Osteoblast (primary cell): ENCODE results near the gene RNFT2. TPM values are rescaled to one million over a fixed set of nuclear protein-coding genes. Genes with fewer than 3 reads are reported as not detected.

ENCODE experiments used
- DNase-seq: peaks from one replicate; pipeline ENCODE4 v3.0.0; 2011; ENCODE audit warnings: low spot score, mixed read lengths; ENCODE audit not compliant: insufficient read length; ENCODE audit errors: missing footprints
- H2AFZ ChIP-seq: 2 replicates; pipeline ENCODE4 v1.6.0; 2011; ENCODE audit warnings: mild to moderate bottlenecking, low read length
- H3K27ac ChIP-seq: 2 replicates; pipeline ENCODE4 v1.5.1; 2011; ENCODE audit warnings: mild to moderate bottlenecking, low read depth, low read length, moderate library complexity
- H3K27me3 ChIP-seq: 2 replicates; pipeline ENCODE4 v1.6.0; 2012; ENCODE audit warnings: mild to moderate bottlenecking, control low read depth, inconsistent platforms, low read length, moderate library complexity; ENCODE audit not compliant: insufficient read depth
- H3K36me3 ChIP-seq: 2 replicates; pipeline ENCODE4 v1.5.1; 2011; ENCODE audit warnings: mild to moderate bottlenecking, low read length, control low read depth, moderate library complexity; ENCODE audit not compliant: insufficient read depth
- H3K4me1 ChIP-seq: 2 replicates; pipeline ENCODE4 v1.5.1; 2011; ENCODE audit warnings: mild to moderate bottlenecking, low read length, control low read depth, moderate library complexity; ENCODE audit not compliant: insufficient read depth
- H3K4me2 ChIP-seq: 2 replicates; pipeline ENCODE4 v1.6.0; 2011; ENCODE audit warnings: mild to moderate bottlenecking, low read length; ENCODE audit not compliant: insufficient read depth
- H3K4me3 ChIP-seq: fragments of 200-600 bp; sonication (generic); 3 replicates; pipeline ENCODE4 v1.5.1; 2012; ENCODE audit warnings: mild to moderate bottlenecking, low read length, inconsistent platforms; ENCODE audit not compliant: insufficient read depth
- H3K79me2 ChIP-seq: 2 replicates; pipeline ENCODE4 v1.6.0; 2012; ENCODE audit warnings: mild to moderate bottlenecking, low read length, control low read depth, inconsistent platforms; ENCODE audit not compliant: insufficient read depth
- H3K9me3 ChIP-seq: 2 replicates; pipeline ENCODE4 v1.5.1; 2011; ENCODE audit warnings: low read depth, low read length, control low read depth
- H4K20me1 ChIP-seq: 2 replicates; pipeline ENCODE4 v1.6.0; 2012; ENCODE audit warnings: mild to moderate bottlenecking, low read length, control low read depth; ENCODE audit not compliant: insufficient read depth
- CTCF ChIP-seq: IDR thresholded peaks from 2 replicates; pipeline ENCODE4 v1.5.1; 2011; ENCODE audit warnings: mild to moderate bottlenecking, low read depth, low read length, moderate library complexity; ENCODE audit errors: extremely low read depth
- total RNA-seq: library from RNA; depleted of rRNA; stranded (reverse); fragments of >200 nt; gene quantifications from 2 replicates; pipeline ENCODE4 v1.2.3, GENCODE V29; 2012

The RNFT2 gene
- total RNA-seq, 1 donor, result 3.3 TPM

- Histone ChIP-seq H3K4me2 (no peak overlapping the region), H3K79me2 (no peaks in the 10 kb centered on the region), H3K9me3 (no peaks in the 10 kb centered on the region), H3K27ac (no peak overlapping the region), H3K27me3 (no peaks in the 10 kb centered on the region), H4K20me1 (no peaks in the 10 kb centered on the region), H2AFZ (no peak overlapping the region), H3K36me3 (no peaks in the 10 kb centered on the region), H3K4me1 (no peaks in the 10 kb centered on the region), H3K4me3 (no peak overlapping the region)
- DNase-seq, result peak; percentile 88
- peak; percentile 93 for TF ChIP-seq CTCF
Observed at GRCh38 chr12:116703214-116703795, 34.8 kb upstream of the RNFT2 start.

GRCh38 chr12:116707751-116708150 is 30.4 kb upstream of the RNFT2 start:
- Histone ChIP-seq H3K79me2 (no peaks in the 10 kb centered on the region), H3K27ac (no peak overlapping the region), H3K4me1 (peaks cover 10% of the 10 kb centered on the region), H3K36me3 (no peaks in the 10 kb centered on the region), H4K20me1 (no peaks in the 10 kb centered on the region), H3K27me3 (peaks cover 26% of the 10 kb centered on the region), H3K4me3 (no peak overlapping the region), H3K9me3 (no peaks in the 10 kb centered on the region), H2AFZ (no peak overlapping the region), H3K4me2 (no peak overlapping the region)
- DNase-seq, result no peak
- no peak for TF ChIP-seq CTCF

- peaks cover 26% of the 10 kb centered on the region for H3K27me3 ChIP-seq
- peaks cover 12% of the 10 kb centered on the region for H3K4me1 ChIP-seq
- peak; percentile 59 for DNase-seq
- no peaks in the 10 kb centered on the region for H3K36me3 ChIP-seq
- peak; percentile 68 for TF ChIP-seq CTCF
- peak overlapping the region; percentile 93 for H2AFZ ChIP-seq
- H3K27ac ChIP-seq, result no peak overlapping the region
- H3K4me3 ChIP-seq, result peak overlapping the region; percentile 62
- no peaks in the 10 kb centered on the region for H3K9me3 ChIP-seq
- H4K20me1 ChIP-seq, result no peaks in the 10 kb centered on the region
- no peaks in the 10 kb centered on the region for H3K79me2 ChIP-seq
- H3K4me2 ChIP-seq, result peak overlapping the region; percentile 86
Observed at GRCh38 chr12:116708826-116709756, 29.0 kb upstream of the RNFT2 start.

GRCh38 chr12:116709768-116710167 is 28.3 kb upstream of the RNFT2 start:
- no peak for TF ChIP-seq CTCF
- H3K36me3 ChIP-seq, result no peaks in the 10 kb centered on the region
- peaks cover 26% of the 10 kb centered on the region for H3K27me3 ChIP-seq
- H4K20me1 ChIP-seq, result no peaks in the 10 kb centered on the region
- no peak overlapping the region for H2AFZ ChIP-seq
- no peaks in the 10 kb centered on the region for H3K79me2 ChIP-seq
- no peak for DNase-seq
- peaks cover 15% of the 10 kb centered on the region for H3K4me1 ChIP-seq
- no peak overlapping the region for H3K27ac ChIP-seq
- H3K4me3 ChIP-seq, result no peak overlapping the region
- peak overlapping the region; percentile 86 for H3K4me2 ChIP-seq
- H3K9me3 ChIP-seq, result no peaks in the 10 kb centered on the region
